ENCODE results near the gene GNAI3.

DNA sequence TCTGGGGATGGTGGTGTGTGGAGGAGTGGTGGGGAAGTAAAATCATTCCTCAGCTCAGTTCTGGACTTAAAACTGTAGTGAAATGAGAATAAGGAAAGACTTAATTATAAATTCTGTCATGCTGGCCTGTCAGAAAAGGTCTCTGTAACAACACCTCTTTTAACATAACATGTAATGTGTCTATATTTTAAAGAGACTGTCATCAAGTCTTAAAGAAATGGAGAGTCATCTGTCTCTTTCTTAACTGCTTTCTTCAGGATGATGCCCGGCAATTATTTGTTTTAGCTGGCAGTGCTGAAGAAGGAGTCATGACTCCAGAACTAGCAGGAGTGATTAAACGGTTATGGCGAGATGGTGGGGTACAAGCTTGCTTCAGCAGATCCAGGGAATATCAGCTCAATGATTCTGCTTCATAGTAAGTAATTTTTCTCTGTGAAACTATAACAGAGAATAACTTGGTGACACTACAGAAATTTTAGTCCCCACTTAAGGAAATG is 30.6 kb downstream of the GNAI3 start:
- TF ChIP-seq TAF1 (IDR thresholded peaks at IDR 0.05; ENCODE audit: low read depth) (no peak), TEAD4 (IDR thresholded peaks at IDR 0.05) (no peak), EP300 (IDR thresholded peaks at IDR 0.05; ENCODE audit: borderline replicate concordance) (no peak), MAX (IDR thresholded peaks at IDR 0.05) (no peak), NFIC (IDR thresholded peaks at IDR 0.05) (no peak), TCF12 (IDR thresholded peaks at IDR 0.05; ENCODE audit: low read depth) (no peak), CREB1 (IDR thresholded peaks at IDR 0.05; ENCODE audit: low read depth) (no peak), CEBPB (IDR thresholded peaks at IDR 0.05) (no peak), YY1 (IDR thresholded peaks at IDR 0.05; ENCODE audit: low read depth) (no peak), RAD21 (IDR thresholded peaks at IDR 0.05; ENCODE audit: low read depth) (no peak), ZBTB7A (IDR thresholded peaks at IDR 0.05; ENCODE audit: low read depth) (no peak), FOXM1 (IDR thresholded peaks at IDR 0.05; ENCODE audit: borderline replicate concordance, low read depth) (no peak), REST (IDR thresholded peaks at IDR 0.05; ENCODE audit: low read depth) (no peak)

Measured in Ishikawa (cell line).